Adipose tissue (tissue), 3 donors: ENCODE results near the gene SDS. TPM values are rescaled to one million over a fixed set of nuclear protein-coding genes. Genes with fewer than 3 reads are reported as not detected.

Experiments
- polyA plus RNA-seq, 3 donors: library from polyadenylated mRNA; stranded (reverse); fragments of 200-250 nt; gene quantifications; one replicate each; pipeline ENCODE4 v1.2.3, GENCODE V29; 2013
- donor health status: healthy with polysubstance abuse.
- donor health status: Bipolar disorder and iron deficiency.
- donor health status: healthy.

Gene SDS
- polyA plus RNA-seq, 3 donors: 0.13 to 2.9 (median 1.3) TPM

Other genes with a start within 250 kb of the SDS start
- gene DDX54, start 218.4 kb downstream of the SDS start, polyA plus RNA-seq: 10 to 100 TPM; 25.8 to 49.2 (median 38.6) TPM
- gene RITA1, start 218.2 kb downstream of the SDS start, polyA plus RNA-seq: 10 to 100 TPM in 1 of 3 donors, 1 to 10 TPM in 2; 8.4 to 10.3 (median 8.7) TPM
- gene TPCN1, start 182.4 kb downstream of the SDS start, polyA plus RNA-seq: 10 to 100 TPM; 26.4 to 41.7 (median 36.1) TPM
- gene SLC8B1, start 68.8 kb downstream of the SDS start, polyA plus RNA-seq: 10 to 100 TPM; 17.0 to 20.2 (median 17.5) TPM
- gene PLBD2, start 45.3 kb downstream of the SDS start, polyA plus RNA-seq: 10 to 100 TPM in 2 of 3 donors, 1 to 10 TPM in 1; 8.8 to 20.1 (median 12.5) TPM
- 1 to 10 TPM; 4.9 to 9.9 (median 8.0) TPM for gene SDSL, start 18.5 kb upstream of the SDS start, polyA plus RNA-seq
- gene LHX5, start 68.0 kb upstream of the SDS start, polyA plus RNA-seq: under 1 TPM in 1 of 3 donors, not detected in 2; 0.10 TPM